Endothelial cell of umbilical vein (primary cell): ENCODE measurements around the gene MAGI3.

Experiments
- POLR2A ChIP-seq: IDR thresholded peaks from 2 replicates; pipeline ENCODE4 v1.6.1; 2012; ENCODE audit warnings: low read depth, mild to moderate bottlenecking, control low read depth, low read length
- TF ChIP-seq, protein P1 (sequence below), 2 donors: IDR thresholded peaks; 1 replicate in 1 of 2; 2 replicates in 1 of 2; pipeline ENCODE4 v1.5.1; 2011; ENCODE audit warnings: low read length in 2 of 2, mild to moderate bottlenecking in 2 of 2, moderate library complexity in 2 of 2, control low read depth in 1 of 2, inconsistent platforms in 1 of 2, low read depth in 1 of 2; ENCODE audit not compliant: insufficient read depth in 1 of 2; ENCODE audit errors: extremely low read depth in 1 of 2

DNA sequence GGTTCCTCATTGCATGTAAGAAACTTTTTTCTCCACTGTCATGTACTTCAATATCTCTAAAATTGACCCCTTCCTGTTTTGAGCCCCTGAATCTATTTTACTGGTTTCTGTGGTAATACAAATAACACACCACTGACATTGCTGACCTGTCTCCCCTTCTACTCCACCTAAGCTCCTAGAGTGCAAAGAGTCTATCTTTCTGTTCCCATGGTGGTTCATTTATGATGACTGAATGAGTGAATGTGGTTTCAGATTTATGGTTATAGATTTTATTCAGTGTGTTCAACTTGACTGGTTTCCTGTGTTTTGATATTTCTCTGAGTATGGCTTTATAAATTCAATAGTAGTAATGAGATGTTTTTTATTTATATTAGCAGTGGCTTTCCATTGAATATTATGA is 127.7 kb downstream of the MAGI3 start:
- TF ChIP-seq, protein P1, sequence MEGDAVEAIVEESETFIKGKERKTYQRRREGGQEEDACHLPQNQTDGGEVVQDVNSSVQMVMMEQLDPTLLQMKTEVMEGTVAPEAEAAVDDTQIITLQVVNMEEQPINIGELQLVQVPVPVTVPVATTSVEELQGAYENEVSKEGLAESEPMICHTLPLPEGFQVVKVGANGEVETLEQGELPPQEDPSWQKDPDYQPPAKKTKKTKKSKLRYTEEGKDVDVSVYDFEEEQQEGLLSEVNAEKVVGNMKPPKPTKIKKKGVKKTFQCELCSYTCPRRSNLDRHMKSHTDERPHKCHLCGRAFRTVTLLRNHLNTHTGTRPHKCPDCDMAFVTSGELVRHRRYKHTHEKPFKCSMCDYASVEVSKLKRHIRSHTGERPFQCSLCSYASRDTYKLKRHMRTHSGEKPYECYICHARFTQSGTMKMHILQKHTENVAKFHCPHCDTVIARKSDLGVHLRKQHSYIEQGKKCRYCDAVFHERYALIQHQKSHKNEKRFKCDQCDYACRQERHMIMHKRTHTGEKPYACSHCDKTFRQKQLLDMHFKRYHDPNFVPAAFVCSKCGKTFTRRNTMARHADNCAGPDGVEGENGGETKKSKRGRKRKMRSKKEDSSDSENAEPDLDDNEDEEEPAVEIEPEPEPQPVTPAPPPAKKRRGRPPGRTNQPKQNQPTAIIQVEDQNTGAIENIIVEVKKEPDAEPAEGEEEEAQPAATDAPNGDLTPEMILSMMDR (IDR thresholded peaks at IDR 0.05; ENCODE audit: extremely low read depth in 1 of 2, insufficient read depth in 1 of 2, low read depth in 1 of 2, low read length in 2 of 2) = no peak
- TF ChIP-seq POLR2A = no peak
